WTC11 (cell line): ENCODE data around the gene SKAP2.

Experiments
- CREB1 ChIP-seq: sonication (generic); formaldehyde crosslinking; IDR thresholded peaks from 2 replicates; pipeline ENCODE4 v1.8.0; 2023; ENCODE audit warnings: mild to moderate bottlenecking, missing genetic modification reagents
- CREM ChIP-seq: sonication (generic); formaldehyde crosslinking; IDR thresholded peaks from 2 replicates; pipeline ENCODE4 v1.8.1; 2022; ENCODE audit warnings: mild to moderate bottlenecking, missing genetic modification reagents, moderate library complexity
- FOXP1 ChIP-seq: sonication (generic); formaldehyde crosslinking; IDR thresholded peaks from 2 replicates; pipeline ENCODE4 v1.8.0; 2022; ENCODE audit warnings: missing genetic modification reagents, mild to moderate bottlenecking, moderate library complexity, borderline replicate concordance
- JUN ChIP-seq: sonication (generic); formaldehyde crosslinking; IDR thresholded peaks from 2 replicates; pipeline ENCODE4 v1.8.0; 2023; ENCODE audit warnings: mild to moderate bottlenecking, missing genetic modification reagents
- ZNF263 ChIP-seq: sonication (generic); formaldehyde crosslinking; IDR thresholded peaks from 2 replicates; pipeline ENCODE4 v1.8.1; 2022; ENCODE audit warnings: low read depth, mild to moderate bottlenecking, moderate library complexity, missing genetic modification reagents
- TF ChIP-seq, protein P1 (sequence below): fragments of 200-600 bp; IDR thresholded peaks from 2 replicates; pipeline ENCODE4 v1.8.0; 2022; ENCODE audit warnings: antibody characterized with exemption
- TF ChIP-seq, protein P2 (sequence below): sonication (generic); formaldehyde crosslinking; IDR thresholded peaks from 2 replicates; pipeline ENCODE4 v1.8.0; 2022; ENCODE audit warnings: mild to moderate bottlenecking, missing genetic modification reagents
- TF ChIP-seq, protein P3 (sequence below): sonication (generic); formaldehyde crosslinking; IDR thresholded peaks from 2 replicates; pipeline ENCODE4 v1.8.1; 2023; ENCODE audit warnings: mild to moderate bottlenecking, missing genetic modification reagents, borderline replicate concordance
- TF ChIP-seq, protein P4 (sequence below): sonication (generic); formaldehyde crosslinking; IDR thresholded peaks from 2 replicates; pipeline ENCODE4 v1.8.1; 2023; ENCODE audit warnings: mild to moderate bottlenecking, missing genetic modification reagents, moderate library complexity

DNA sequence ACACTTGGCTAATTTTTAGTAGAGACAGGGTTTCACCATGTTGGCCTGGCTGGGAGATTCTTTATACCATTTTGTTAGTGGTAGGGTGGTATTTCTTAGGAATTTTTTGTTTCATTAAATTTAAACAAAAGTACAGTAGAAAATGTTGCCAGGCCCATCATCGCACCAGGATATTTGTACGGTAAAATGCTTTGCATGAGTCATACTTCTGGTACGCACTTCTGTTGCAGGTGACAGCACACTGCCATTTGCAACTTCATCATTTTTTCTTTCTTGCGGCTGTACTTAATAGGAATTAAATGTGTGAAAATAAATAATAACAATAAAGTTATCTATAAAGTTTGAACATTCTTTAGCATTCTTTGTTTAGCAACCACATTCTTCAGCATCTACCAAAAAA is 195.6 kb downstream of the SKAP2 start:
- no peak for TF ChIP-seq CREB1
- TF ChIP-seq CREM: no peak
- TF ChIP-seq, protein P1, sequence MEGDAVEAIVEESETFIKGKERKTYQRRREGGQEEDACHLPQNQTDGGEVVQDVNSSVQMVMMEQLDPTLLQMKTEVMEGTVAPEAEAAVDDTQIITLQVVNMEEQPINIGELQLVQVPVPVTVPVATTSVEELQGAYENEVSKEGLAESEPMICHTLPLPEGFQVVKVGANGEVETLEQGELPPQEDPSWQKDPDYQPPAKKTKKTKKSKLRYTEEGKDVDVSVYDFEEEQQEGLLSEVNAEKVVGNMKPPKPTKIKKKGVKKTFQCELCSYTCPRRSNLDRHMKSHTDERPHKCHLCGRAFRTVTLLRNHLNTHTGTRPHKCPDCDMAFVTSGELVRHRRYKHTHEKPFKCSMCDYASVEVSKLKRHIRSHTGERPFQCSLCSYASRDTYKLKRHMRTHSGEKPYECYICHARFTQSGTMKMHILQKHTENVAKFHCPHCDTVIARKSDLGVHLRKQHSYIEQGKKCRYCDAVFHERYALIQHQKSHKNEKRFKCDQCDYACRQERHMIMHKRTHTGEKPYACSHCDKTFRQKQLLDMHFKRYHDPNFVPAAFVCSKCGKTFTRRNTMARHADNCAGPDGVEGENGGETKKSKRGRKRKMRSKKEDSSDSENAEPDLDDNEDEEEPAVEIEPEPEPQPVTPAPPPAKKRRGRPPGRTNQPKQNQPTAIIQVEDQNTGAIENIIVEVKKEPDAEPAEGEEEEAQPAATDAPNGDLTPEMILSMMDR: no peak
- TF ChIP-seq FOXP1 (CRISPR knock-in tag): no peak
- TF ChIP-seq, protein P2, sequence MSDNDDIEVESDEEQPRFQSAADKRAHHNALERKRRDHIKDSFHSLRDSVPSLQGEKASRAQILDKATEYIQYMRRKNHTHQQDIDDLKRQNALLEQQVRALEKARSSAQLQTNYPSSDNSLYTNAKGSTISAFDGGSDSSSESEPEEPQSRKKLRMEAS: no peak
- TF ChIP-seq ZNF263 (CRISPR knock-in tag): no peak
- TF ChIP-seq, protein P3, sequence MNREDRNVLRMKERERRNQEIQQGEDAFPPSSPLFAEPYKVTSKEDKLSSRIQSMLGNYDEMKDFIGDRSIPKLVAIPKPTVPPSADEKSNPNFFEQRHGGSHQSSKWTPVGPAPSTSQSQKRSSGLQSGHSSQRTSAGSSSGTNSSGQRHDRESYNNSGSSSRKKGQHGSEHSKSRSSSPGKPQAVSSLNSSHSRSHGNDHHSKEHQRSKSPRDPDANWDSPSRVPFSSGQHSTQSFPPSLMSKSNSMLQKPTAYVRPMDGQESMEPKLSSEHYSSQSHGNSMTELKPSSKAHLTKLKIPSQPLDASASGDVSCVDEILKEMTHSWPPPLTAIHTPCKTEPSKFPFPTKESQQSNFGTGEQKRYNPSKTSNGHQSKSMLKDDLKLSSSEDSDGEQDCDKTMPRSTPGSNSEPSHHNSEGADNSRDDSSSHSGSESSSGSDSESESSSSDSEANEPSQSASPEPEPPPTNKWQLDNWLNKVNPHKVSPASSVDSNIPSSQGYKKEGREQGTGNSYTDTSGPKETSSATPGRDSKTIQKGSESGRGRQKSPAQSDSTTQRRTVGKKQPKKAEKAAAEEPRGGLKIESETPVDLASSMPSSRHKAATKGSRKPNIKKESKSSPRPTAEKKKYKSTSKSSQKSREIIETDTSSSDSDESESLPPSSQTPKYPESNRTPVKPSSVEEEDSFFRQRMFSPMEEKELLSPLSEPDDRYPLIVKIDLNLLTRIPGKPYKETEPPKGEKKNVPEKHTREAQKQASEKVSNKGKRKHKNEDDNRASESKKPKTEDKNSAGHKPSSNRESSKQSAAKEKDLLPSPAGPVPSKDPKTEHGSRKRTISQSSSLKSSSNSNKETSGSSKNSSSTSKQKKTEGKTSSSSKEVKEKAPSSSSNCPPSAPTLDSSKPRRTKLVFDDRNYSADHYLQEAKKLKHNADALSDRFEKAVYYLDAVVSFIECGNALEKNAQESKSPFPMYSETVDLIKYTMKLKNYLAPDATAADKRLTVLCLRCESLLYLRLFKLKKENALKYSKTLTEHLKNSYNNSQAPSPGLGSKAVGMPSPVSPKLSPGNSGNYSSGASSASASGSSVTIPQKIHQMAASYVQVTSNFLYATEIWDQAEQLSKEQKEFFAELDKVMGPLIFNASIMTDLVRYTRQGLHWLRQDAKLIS: no peak
- TF ChIP-seq JUN: no peak
- TF ChIP-seq, protein P4, sequence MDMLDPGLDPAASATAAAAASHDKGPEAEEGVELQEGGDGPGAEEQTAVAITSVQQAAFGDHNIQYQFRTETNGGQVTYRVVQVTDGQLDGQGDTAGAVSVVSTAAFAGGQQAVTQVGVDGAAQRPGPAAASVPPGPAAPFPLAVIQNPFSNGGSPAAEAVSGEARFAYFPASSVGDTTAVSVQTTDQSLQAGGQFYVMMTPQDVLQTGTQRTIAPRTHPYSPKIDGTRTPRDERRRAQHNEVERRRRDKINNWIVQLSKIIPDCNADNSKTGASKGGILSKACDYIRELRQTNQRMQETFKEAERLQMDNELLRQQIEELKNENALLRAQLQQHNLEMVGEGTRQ (CRISPR knock-in tag): no peak
